Hematopoietic multipotent progenitor cell treated with erythropoietin and hydrocortisone succinate and interleukin-3 and kit ligand, for 15 days (in vitro differentiated cells): ENCODE data around the gene ZBTB39.
"Not testable (repeated sequence)": the region's sequence is repeated elsewhere in the genome, so short reads cannot be mapped to it uniquely, and the experiment has no call there.

Experiments used
- DNase-seq: peaks from one replicate; pipeline ENCODE4 v3.0.0-alpha.2; 2015; ENCODE audit warnings: low spot score

Gene ZBTB39

DNA sequence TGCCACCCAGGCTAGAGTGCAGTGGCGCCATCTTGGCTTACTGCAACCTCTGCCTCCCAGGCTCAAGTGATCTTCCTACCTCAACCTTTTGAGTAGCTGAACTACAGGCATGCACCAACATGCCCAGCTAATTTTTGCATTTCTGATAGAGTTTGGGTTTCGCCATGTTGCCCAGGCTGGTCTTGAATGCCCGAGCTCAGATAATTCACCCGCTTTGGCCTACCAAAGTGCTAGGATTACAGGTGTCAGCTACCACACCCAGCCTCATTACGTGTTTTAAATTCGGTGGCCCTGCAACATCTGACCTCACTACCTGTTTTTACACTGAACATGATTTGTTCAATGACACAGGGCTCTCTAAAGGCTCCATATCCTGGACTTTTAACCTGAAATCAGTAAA lies 26.1 kb downstream of the ZBTB39 start:
- no peak for DNase-seq

DNA sequence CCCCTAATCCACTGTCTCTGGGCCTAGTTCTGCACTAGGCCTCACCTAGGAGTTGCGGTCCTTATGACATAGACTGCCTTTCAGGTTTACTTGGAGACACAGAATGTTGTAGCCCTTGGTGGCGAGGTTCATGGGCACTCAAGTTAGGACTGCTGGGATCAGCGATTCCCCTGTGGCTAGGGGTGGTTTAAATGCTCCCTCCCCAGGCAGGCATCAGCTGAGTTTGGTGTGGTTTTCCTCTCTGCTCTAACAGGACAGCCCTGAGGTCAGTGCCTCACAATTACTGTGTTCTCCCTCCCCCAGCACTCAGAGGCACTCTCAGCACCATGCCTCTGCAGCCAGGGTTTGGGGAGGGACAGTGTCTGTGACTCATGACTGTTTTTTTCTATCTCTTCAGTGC lies 26.7 kb downstream of the ZBTB39 start:
- no peak for DNase-seq

DNA sequence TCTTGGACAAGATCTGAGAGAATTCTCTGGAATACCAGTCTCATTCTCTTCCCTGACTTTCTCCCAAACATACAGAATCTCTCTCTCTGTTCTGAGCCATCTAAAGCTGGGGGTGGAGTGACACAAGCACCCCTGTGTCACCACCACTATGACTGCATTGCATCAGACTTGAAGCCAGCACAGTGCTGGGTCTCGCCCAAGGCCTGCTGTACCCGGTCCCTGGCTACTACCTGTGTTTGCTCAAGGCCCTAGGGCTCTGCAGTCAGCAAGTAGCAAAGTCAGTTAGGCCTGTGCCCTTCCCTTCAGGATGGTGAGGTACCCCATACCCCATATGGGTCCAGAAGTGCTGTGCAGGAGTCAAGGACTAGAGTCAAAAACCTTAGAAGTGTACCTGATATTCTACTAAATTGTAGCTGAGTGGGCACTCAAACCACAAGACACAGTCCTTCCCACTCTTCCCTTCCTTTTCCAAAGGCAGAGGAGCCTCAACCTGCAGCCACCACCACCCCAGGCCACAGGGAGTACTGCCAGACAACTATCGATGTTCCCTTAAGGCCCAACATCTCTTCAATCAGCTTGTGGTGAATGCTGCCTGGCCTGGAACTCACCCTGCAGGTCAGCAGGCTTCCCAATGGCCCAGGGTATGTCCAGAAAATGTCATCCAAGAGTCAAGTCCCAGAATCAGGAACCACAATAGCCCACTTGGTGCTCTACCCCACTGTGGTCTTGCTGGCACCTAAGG lies 27.8 kb downstream of the ZBTB39 start:
- no peak for DNase-seq

DNA sequence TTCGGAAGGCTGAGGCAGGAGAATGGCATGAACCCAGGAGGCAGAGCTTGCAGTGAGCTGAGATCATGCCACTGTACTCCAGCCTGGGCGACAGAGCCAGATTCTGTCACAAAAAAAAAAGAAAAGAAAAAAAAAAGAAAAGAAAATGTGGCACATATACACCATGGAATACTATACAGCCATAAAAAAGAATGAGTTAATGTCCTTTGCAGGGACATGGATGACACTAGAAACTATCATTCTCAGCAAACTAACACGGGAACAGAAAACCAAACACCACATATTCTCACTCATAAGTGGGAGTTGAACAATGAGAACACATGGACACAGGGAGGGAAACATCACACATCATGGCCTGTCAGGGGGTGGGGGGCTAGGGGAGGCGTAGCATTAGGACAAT lies 29.0 kb downstream of the ZBTB39 start:
- DNase-seq = not testable (repeated sequence)

DNA sequence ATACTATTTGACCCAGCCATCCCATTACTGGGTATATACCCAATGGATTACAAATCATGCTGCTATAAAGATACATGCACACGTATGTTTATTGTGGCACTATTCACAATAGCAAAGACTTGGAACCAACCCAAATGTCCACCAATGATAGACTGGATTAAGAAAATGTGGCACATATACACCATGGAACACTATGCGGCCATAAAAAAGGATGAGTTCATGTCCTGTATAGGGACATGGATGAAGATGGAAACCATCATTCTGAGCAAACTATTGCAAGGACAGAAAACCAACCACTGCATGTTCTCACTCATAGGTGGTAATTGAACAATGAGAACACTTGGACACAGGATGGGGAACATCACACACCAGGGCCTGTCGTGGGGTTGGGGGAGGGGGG lies 32.1 kb downstream of the ZBTB39 start:
- not testable (repeated sequence) for DNase-seq

DNA sequence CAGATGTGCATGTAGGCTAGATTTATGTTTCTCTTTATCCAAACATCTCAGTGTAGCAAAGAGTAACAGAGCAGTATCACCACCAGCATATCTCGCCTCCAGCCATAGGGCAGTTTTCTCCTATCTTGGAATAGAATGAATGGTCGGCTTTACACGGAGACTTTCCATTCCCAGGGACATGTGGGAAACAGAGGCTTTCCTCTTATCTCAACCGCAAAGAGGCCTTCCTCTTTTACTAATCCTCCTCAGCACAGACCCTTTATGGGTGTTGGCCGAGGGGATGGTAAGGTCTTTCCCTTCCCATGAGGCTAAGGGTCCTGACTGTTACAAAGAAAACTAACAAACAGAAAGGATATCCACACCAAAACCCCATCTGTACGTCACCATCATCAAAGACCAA lies 37.4 kb downstream of the ZBTB39 start:
- DNase-seq = not testable (repeated sequence)

DNA sequence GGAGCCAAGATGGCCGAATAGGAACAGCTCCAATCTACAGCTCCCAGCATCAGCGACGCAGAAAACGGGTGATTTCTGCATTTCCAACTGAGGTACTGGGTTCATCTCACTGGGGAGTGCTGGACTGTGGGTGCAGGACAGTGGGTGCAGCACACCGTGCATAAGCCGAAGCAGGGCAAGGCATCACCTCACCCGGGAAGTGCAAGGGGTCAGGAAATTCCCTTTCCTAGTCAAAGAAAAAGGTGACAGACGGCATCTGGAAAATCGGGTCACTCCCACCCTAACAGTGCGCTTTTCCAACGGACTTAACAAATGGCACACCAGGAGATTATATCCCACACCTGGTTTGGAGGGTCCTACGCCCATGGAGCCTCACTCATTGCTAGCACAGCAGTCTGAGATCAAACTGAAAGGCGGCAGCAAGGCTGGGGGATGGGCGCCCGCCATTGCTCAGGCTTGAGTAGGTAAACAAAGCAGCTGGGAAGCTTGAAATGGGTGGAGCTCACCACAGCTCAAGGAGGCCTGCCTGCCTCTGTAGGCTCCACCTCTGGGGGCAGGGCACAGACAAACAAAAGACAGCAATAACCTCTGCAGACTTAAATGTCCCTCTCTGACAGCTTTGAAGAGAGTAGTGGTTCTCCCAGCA lies 40.2 kb downstream of the ZBTB39 start:
- not testable (repeated sequence) for DNase-seq

DNA sequence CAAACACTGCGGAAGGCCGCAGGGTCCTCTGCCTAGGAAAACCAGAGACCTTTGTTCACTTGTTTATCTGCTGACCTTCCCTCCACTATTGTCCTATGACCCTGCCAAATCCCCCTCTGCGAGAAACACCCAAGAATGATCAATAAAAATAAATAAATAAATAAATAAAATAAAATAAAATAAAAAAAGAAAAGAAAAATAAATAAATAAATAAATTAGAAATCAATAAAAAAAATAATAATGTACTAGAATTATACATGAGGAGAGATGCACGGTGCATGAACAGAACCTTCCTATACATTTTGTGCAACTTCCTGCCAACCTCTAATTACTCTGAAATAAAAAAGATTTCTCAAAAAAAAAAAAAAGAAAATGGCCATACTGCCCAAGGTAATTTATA lies 41.2 kb downstream of the ZBTB39 start:
- not testable (repeated sequence) for DNase-seq

DNA sequence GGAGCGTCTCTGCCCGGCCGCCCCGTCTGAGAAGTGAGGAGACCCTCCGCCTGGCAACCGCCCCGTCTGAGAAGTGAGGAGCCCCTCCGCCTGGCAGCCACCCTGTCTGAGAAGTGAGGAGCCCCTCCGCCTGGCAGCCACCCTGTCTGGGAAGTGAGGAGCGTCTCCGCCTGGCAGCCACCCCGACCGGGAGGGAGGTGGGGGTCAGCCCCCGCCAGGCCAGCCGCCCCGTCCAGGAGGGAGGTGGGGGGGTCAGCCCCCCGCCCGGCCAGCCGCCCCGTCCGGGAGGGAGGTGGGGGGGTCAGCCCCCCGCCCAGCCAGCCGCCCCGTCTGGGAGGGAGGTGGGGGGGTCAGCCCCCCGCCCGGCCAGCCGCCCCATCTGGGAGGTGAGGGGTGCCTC lies 42.8 kb downstream of the ZBTB39 start:
- not testable (repeated sequence) for DNase-seq

DNA sequence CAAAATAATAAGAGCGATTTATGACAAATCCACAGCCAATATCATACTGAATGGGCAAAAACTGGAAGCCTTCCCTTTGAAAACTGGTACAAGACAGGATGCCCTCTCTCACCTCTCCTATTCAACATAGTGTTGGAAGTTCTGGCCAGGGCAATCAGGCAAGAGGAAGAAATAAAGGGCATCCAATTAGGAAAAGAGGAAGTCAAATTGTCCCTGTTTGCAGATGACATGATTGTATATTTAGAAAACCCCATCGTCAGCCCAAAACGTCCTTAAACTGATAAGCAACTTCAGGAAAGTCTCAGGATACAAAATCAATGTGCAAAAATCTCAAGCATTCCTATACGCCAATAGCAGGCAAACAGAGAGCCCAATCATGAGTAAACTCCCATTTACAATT lies 44.1 kb downstream of the ZBTB39 start:
- DNase-seq = not testable (repeated sequence)

DNA sequence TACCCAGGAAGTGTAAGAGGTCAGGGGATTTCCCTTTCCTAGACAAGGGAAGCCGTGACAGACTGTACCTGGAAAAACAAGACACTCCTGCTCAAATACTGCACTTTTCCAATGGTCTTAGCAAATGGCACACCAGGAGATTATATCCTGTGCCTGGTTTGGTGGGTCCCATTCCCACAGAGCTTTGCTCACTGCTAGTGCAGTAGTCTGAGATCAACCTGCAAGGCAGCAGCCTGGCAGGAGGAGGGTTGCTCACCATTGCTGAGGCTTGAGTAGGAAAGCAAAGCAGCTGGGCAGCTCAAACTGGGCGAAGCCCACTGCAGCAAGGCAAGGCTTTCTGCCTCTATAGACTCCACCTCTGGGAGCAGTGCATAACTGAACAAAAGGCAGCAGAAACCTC lies 47.9 kb downstream of the ZBTB39 start:
- no peak for DNase-seq

DNA sequence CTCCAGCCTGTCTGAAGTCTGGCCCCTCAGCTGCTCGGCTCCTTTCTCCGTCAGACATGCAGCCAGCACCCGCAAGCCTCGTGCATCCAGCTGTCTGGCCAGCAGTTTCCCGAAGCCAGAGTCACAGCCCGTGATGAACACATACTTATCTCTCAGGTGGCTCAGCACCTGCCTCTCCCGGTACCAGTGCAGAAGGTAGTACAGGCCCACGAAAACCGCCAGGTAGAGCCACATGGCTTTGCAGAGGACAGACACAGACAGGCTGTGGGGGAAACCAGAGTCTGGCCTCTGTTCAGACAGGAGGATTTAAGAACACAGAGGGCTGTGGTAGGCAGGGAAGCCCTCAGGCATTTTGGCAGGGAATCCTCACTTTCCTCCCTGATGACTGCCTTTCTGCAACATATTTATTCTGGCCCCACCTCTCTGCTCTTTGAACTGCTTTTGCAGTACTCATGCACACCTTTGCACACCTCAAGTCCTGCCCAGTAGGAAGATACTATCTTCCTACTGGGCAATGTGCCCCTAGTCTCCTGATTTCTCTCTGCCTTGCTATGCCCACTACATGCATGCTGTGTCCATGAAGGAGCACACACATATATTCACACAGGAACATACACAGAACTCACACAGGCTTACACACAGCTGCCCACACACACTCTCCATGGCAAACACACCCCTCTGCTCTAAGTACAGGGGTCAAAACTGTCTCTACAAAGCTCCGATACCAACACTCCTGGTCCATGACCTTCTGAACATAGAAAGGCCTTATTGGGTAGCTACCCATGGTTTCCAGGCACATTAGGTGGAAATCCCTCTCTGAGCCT lies 48.9 kb downstream of the ZBTB39 start, which contains the start of gene RDH16:
Gene RDH16 (minus strand): TSS at position 380 of the 824 bp plus-strand sequence. CDS start 146 bp downstream, at position 234.
- DNase-seq = no peak

DNA sequence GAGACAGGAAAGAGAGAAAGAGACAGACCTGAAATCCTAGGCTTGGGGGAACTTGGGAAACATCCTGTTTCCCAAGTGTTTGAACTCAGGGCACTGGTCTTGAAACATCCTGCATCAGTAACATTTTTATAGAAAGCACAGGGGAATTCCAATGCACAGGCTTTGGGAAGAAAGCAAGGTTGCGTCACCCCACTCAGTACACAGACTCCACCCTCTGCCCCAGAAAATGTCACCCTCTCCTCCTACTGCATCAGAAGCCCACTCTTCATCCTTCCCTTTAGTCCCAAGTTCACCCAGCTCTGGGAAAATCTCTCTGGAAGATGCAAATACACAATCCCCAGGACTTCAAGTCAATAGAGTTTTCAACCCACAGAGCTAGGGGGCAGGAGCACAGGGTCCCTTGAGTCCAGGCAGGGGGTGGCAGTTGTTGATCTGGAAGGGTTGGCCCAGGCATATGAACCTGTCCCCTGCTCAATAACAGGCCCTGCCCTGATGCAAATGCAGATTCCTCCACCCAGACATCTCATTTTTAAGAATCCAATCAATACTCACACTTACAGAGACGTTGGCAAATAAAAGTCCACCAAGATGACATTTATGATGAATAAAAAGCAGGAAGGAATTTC lies 50.6 kb downstream of the ZBTB39 start:
- DNase-seq = no peak

DNA sequence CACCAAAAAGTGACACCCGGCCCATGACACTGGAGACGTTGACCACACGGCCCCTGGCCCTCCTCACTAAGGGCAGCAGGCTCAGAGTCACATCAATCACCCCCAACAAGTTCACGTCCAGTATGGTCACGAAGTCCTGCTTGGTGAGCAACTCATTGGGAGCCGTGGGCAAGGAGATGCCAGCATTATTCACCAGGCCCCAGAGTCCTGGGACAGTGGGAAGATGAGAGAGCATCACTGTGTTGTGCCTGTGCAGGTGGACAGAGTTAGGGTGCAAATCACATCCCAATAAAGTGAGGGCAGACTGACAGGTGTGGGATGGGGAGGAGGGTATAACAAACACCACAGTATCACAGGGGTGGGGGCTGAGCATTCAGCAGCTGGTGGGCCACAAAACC lies 51.4 kb downstream of the ZBTB39 start:
- DNase-seq = no peak

DNA sequence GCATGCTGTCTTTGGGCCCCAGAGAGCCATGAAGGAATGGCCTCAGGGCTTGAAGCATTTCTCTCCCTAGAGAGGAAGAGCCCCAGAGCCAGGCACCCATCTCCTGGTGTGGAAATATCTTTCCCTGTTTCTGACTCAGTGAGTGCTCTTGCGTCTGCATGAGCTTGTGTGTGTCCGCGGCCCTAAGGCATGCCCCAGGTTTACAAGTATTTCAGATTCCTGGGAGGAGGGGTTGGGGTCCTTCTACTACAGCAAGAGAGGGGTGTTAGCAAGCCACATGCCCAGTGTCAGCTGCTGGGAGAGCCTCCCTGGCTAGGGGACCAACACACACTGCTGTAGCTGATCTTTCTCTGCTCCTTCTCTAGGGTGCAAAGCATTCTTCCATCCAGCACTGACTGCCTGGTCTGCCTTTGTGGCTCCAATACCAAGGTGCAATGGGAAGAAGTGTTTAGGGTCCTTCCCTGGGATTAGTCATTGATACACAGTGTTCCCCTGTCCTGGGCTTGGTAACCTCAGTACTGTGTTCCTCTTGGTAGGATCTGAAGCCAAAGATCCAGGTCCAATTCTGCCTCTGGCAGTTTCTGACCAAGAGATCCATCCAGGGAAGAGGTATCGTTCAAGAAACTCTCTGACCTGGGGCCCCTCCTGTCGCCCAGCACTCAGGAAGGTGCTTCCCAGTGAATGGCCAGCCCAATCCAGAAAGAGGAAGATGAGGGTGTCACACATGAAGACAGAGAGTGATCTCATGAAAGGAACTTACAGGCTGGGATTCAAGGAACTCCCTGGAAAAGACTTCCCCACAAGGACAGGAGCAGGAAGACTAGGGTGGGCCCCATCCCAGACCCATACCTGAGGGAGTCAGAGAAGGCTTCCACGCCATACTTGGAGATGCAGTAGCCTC lies 52.0 kb downstream of the ZBTB39 start:
- DNase-seq = no peak

DNA sequence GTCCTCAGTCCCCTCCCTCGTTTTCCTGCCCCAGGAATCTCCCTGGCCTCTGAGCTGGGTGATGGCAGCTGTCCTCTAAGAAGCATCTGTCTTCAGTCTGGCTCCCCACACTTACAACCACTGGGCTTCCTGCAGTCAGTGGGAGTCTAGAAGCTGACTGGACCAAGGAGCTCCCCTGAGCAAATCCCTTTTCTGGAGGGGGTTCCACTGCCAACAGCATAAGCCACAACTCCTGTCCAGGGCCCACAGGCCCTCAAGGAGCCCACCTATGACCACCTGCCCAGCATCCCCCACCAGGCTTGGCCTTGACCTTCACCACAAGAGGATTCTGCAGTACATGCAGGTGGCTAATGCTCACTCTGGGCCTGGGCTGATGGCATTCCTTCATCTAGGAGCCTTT lies 53.0 kb downstream of the ZBTB39 start:
- no peak for DNase-seq

DNA sequence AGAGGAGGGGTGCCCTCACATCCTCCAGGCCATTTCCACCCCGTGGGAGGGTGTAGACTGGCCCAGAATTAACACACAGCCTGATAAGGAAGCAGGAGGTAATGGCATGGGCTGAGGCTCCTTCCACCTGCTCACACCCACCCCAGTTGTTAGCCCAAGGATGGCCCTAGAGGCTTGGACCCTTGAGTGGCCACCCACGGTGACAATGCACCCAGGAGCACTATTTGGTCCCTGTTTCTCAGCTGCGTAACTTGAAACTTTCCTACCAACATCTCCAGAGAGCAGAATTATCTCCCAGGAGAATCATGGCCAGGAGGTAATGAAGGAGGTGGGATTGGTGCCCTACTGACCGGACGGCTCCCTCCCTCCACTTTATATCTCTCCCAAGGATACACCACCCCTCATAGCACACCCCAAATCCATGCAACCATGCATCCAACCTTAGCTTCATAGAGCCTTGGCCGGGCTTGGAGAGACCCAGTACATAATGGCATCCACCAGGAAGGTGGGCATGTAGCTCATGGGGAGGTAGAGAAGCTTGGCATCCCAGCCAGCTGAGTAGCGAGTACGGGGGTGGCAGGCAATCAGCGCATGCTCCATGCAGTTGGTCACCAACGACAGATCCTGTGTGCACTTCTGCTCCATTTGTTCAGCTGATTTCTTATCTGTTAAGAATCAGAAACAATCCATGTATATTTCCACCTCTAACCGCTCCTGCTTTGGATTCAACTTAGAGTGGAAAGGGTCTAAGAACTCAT lies 54.6 kb downstream of the ZBTB39 start:
- no peak for DNase-seq

DNA sequence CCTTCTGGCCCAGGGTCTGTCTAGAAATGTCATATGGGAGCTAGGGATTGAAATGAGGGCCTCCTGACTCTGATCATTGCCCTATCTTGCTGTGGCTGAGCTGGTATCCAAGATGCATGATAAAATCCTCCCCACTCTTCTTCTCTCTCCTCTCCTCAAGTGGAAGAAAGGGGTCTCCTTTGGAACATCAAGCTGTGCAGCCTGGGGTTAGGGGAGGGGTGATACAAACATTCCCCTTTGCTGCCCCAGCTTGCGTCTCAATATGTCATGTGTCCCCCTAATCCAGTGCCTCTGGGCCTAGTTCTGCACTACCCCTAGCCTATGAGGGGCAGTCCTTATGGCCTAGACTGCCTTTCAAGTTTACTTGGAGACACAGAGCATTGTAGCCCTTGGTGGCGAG lies 57.5 kb downstream of the ZBTB39 start:
- no peak for DNase-seq
